Gastrocnemius medialis (tissue), 4 donors: ENCODE results near the gene CRKL. TPM values are rescaled to one million over a fixed set of nuclear protein-coding genes. Genes with fewer than 3 reads are reported as not detected.
A peak's percentile ranks its signal among the peaks of the same experiment; 100 is the strongest.
"Not testable (repeated sequence)": the region's sequence is repeated elsewhere in the genome, so short reads cannot be mapped to it uniquely, and the experiment has no call there.

Source experiments
- ATAC-seq, 2 donors: fragments of 150-250 bp; one replicate each; pipeline ENCODE4 v1.9.1; 2016
- DNase-seq, 2 donors: peaks; one replicate each; pipeline ENCODE4 v3.0.0-alpha.2; 2019
- H3K27ac ChIP-seq, 4 donors: fragments of 200-600 bp; sonication (generic); 1 replicate in 1 of 4; 2 replicates in 3 of 4; pipeline ENCODE4 v1.5.1; 2016 to 2018; ENCODE audit warnings: mild to moderate bottlenecking in 2 of 4, moderate library complexity in 1 of 4
- H3K27me3 ChIP-seq, 3 donors: fragments of 200-600 bp; sonication (generic) in 2 of 3; 1 replicate in 1 of 3; 2 replicates in 2 of 3; pipeline versions ENCODE4 v1.5.1 to v1.6.0; 2016 to 2019; ENCODE audit warnings: mild to moderate bottlenecking in 1 of 3, moderate library complexity in 1 of 3
- H3K36me3 ChIP-seq, 2 donors: fragments of 200-600 bp; sonication (generic) in 1 of 2; one replicate each; pipeline ENCODE4 v1.5.1; 2017 to 2018
- H3K4me1 ChIP-seq, 2 donors: fragments of 200-600 bp; sonication (generic) in 1 of 2; one replicate each; pipeline ENCODE4 v1.5.1; 2016 to 2017; ENCODE audit warnings: mild to moderate bottlenecking in 2 of 2
- H3K4me3 ChIP-seq, 4 donors: fragments of 200-600 bp; sonication (generic) in 3 of 4; 1 replicate in 1 of 4; 2 replicates in 3 of 4; pipeline ENCODE4 v1.5.1; 2016 to 2019; ENCODE audit warnings: mild to moderate bottlenecking in 2 of 4
- H3K9me3 ChIP-seq, 3 donors: fragments of 200-600 bp; sonication (generic) in 2 of 3; 1 replicate in 1 of 3; 2 replicates in 2 of 3; pipeline ENCODE4 v1.5.1; 2016 to 2019
- POLR2A ChIP-seq, 2 donors: fragments of 450-650 bp; IDR thresholded peaks; one replicate each; pipeline ENCODE4 v1.6.1; 2017; ENCODE audit warnings: antibody characterized with exemption in 2 of 2, mild to moderate bottlenecking in 2 of 2, moderate library complexity in 2 of 2
- in situ Hi-C, 4 donors: fragments of 200-750 bp; cut with MboI; loops; one replicate each; pipeline versions ENCODE4 v1.15.0 to v1.8.0; 2017; ENCODE audit warnings: low sequenced_read_pairs in 4 of 4
- intact Hi-C: fragments of 100-400 bp; cut with DNase I; formaldehyde crosslinking; loops from one replicate; pipeline ENCODE4 v1.15.1; 2023; ENCODE audit warnings: low total_unique reads
- total RNA-seq, 4 donors: library from RNA; depleted of rRNA; stranded (reverse); fragments of >200 nt; gene quantifications; one replicate each; pipeline versions ENCODE4 v1.1.0 to v1.2.3, GENCODE V29; 2016
- TF ChIP-seq, protein P1 (sequence below), 5 experiments: fragments of 450-650 bp in 3 of 5; fragments of 200-600 bp in 2 of 5; sonication (generic) in 2 of 5; IDR thresholded peaks in 4 of 5; conservative IDR thresholded peaks in 1 of 5; 1 replicate in 4 of 5; 2 replicates in 1 of 5; pipeline ENCODE4 v1.5.1; 2016 to 2019; ENCODE audit warnings: antibody characterized with exemption in 5 of 5, mild to moderate bottlenecking in 3 of 5, moderate library complexity in 3 of 5

CRKL gene
- total RNA-seq, 4 donors from 2014 or later: 73.3 to 109 (median 84.7) TPM

DNA sequence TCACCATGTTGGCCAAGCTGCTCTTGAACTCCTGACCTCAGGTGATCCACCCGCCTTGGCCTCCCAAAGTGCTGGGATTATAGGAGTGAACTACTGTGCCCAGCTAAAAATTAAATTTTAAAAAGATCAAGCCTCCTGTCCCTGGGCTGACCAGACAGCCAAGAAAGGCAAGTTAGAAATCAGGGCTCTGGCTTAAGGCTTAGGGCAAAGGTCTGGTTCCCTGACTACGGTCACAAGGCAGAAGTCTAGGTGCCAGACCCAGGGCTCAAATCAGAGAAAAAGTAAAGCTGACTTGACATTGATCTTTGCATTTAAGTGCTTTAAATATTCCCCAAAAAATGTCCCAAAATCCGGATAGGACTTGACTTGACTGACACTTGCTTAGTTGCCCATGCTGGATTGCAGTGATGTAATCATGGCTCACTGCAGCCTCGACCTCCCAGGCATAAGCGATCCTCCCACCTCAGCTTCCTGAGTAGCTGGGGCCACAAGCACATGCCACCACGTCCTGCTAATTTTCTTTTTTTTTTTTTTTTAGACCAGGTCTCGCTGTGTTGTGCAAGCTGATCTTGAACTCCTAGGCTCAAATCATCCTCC is 17.3 kb upstream of the CRKL start:
- in situ Hi-C loops: no loop called here
- no peaks in the 10 kb centered on the region for H3K27me3 ChIP-seq
- TF ChIP-seq, protein P1, sequence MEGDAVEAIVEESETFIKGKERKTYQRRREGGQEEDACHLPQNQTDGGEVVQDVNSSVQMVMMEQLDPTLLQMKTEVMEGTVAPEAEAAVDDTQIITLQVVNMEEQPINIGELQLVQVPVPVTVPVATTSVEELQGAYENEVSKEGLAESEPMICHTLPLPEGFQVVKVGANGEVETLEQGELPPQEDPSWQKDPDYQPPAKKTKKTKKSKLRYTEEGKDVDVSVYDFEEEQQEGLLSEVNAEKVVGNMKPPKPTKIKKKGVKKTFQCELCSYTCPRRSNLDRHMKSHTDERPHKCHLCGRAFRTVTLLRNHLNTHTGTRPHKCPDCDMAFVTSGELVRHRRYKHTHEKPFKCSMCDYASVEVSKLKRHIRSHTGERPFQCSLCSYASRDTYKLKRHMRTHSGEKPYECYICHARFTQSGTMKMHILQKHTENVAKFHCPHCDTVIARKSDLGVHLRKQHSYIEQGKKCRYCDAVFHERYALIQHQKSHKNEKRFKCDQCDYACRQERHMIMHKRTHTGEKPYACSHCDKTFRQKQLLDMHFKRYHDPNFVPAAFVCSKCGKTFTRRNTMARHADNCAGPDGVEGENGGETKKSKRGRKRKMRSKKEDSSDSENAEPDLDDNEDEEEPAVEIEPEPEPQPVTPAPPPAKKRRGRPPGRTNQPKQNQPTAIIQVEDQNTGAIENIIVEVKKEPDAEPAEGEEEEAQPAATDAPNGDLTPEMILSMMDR (IDR thresholded peaks at IDR 0.05 in 4 of 5, conservative IDR thresholded peaks at IDR 0.05 in 1 of 5): no peak
- no peak for TF ChIP-seq POLR2A (IDR thresholded peaks at IDR 0.05)
- no peak for DNase-seq
- no peaks in the 10 kb centered on the region for H3K4me1 ChIP-seq
- H3K4me3 ChIP-seq: no peak overlapping the region
- no peak for ATAC-seq
- no peaks in the 10 kb centered on the region for H3K36me3 ChIP-seq
- intact Hi-C loops: no loop called here
- H3K9me3 ChIP-seq: no peaks in the 10 kb centered on the region
- H3K27ac ChIP-seq: no peak overlapping the region

DNA sequence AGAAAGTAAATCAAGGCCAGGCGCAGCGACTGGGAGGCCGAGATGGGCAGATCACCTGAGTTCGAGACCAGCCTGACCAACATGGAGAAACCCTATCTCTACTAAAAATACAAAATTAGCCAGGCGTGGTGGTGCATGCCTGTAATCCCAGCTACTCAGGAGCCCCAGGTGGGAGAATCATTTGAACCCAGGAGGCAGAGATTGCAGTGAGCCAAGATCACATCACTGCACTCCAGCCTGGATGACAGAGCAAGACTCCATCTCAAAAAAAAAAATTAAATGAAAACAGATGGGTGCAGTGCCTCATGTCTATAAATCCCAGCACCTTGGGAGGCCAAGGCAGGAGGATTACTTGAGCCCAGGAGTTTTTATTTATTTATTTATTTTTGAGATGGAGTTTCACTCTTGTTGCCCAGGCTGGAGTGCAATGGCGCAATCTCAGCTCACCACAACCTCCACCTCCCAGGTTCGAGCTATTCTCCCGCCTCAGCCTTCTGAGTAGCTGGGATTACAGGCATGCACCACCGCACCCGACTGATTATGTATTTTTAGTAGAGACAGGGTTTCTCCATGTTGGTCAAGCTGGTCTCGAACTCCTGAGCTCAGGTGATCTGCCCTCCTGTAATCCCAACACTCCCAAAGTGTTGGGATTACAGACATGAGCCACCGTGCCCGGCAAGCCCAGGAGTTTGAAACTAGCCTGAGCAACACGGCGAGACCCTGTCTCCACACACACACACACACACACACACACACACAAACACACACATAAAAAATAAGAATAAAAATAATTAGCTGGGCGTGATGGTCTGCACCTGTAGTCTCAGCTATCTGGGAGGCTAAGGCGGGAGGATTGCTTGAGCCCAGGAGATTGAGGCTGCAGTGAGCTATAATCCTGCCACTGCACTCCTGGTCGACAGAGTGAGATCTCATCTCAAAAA is 15.8 kb upstream of the CRKL start:
- H3K36me3 ChIP-seq, DNase-seq, in situ Hi-C loops, intact Hi-C loops, H3K27ac ChIP-seq, H3K27me3 ChIP-seq, H3K4me3 ChIP-seq, H3K9me3 ChIP-seq, ATAC-seq, H3K4me1 ChIP-seq: not testable (repeated sequence)

DNA sequence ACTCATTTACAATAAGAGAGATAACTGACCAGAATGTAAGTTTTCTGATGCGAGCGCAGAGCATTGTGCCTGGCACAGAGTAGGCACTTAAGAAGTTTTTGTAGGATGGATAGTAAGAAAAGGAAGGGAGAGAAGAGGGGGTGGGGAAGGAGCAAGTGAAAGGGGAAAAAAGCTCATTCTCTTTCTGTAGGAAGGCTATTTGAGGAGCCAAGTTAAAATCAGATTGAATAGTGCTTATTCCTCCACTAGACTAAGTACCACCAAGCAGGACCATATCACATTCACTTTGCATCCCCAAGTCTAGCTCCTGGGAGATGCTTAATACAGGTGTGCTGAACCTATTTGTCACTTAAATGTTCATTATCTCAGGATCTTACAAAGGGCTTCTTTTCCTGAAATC is 14.1 kb upstream of the CRKL start:
- intact Hi-C loops: no loop called here
- DNase-seq: no peak

DNA sequence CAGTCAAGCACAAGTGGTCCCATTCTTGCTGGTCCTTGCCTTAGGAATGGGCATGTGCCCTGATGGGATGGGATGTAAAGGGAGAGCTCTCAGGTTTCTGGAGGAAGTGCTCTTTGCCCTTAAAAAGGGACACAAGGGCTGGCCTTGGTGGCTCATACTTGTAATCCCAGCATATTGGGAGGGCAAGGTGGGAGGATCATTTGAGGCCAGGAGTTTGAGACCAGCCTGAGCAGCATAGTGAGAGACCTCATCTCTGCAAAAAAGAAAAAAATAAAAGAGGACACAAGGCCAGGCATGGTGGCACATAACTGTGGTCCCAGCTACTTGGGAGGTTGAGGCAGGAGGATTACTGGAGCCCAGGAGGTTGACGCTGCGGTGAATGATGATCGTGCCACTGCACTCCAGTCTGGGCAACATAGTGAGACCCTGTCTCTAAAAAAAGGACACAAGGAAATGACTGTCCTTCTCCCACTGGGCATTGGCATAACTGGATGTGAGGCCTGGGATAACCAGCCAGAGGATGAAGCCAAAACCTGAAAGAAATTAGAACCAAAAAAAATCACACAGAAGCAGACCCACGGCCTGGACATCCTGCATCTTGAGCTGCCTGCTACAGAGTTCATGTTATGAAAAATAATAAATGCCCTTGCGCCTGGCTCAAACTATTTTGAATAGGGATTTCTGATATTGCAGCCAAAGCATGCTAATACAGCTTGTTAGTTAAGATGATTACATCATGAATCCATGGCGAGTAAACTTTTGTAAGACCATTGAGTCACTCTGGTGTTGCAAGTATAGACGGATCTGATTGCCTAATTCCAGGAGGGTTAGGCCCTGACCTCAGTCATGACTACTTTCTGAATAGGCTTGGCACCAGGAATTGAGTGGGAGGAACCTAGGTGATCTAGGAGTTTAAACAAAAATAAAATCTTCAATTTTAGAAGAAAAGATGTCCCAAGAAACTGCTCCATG is 12.9 kb upstream of the CRKL start:
- Histone ChIP-seq H3K4me1 (no peaks in the 10 kb centered on the region), H3K36me3 (no peaks in the 10 kb centered on the region), H3K27me3 (no peaks in the 10 kb centered on the region), H3K27ac (peak overlapping the region in 1 of 4 donors; percentile 12), H3K9me3 (no peaks in the 10 kb centered on the region), H3K4me3 (no peak overlapping the region)
- ATAC-seq (peak; percentile 94 to 97), DNase-seq (peak; percentile 32 to 37)
- intact Hi-C loops (no loop called here), in situ Hi-C loops (no loop called here)
- TF ChIP-seq, protein P1 (IDR thresholded peaks at IDR 0.05 in 4 of 5, conservative IDR thresholded peaks at IDR 0.05 in 1 of 5): no peak
- TF ChIP-seq POLR2A (IDR thresholded peaks at IDR 0.05): no peak

More for the DNA sequence above, 14.1 kb upstream of the CRKL start:
- Histone ChIP-seq H3K27me3 (no peaks in the 10 kb centered on the region), H3K9me3 (no peaks in the 10 kb centered on the region), H3K36me3 (no peaks in the 10 kb centered on the region), H3K27ac (no peak overlapping the region), H3K4me1 (no peaks in the 10 kb centered on the region), H3K4me3 (no peak overlapping the region)
- no peak for TF ChIP-seq POLR2A (IDR thresholded peaks at IDR 0.05)
- TF ChIP-seq, protein P1 (IDR thresholded peaks at IDR 0.05 in 4 of 5, conservative IDR thresholded peaks at IDR 0.05 in 1 of 5): no peak
- no peak for ATAC-seq
- in situ Hi-C loops: no loop called here
